IMR-90 (cell line): ENCODE data around the gene HBEGF. TPM values are rescaled to one million over a fixed set of nuclear protein-coding genes. Genes with fewer than 3 reads are reported as not detected.

Source experiments
- ATAC-seq: fragments of 200-7000 bp; cut with Tn5 transposase; 2 replicates; pipeline ENCODE4 v1.9.1; 2020; ENCODE audit warnings: low read depth, mild to moderate bottlenecking, moderate library complexity
- BruUV-seq: library from RNA; stranded (reverse); fragments of 400-500 nt; replicated peaks from 2 replicates; lab custom pipeline; 2021; lab: Mats Ljungman, UMichigan
- CTCF ChIA-PET: fragments of 300-600 bp; formaldehyde crosslinking; extraction: SDS; loops from one replicate; lab custom pipeline; 2021; ENCODE audit warnings: antibody characterized with exemption; lab: Yijun Ruan, JAX
- POLR2A ChIA-PET: fragments of 300-600 bp; sonication (Branson Sonifier 250); formaldehyde crosslinking; loops from one replicate; lab custom pipeline; 2022; ENCODE audit warnings: antibody characterized with exemption; ENCODE audit not compliant: unreplicated experiment; lab: Charles Lee
- DNase-seq: peaks from one replicate; pipeline ENCODE4 v3.0.0; 2013
- H2AFZ ChIP-seq: replicated peaks from 2 replicates; pipeline ENCODE3; 2013; ENCODE audit warnings: low read length, mild to moderate bottlenecking; ENCODE audit not compliant: poor library complexity
- H2AK5ac ChIP-seq: 2 replicates; pipeline ENCODE4 v1.6.1; 2013; ENCODE audit warnings: low read depth, low read length, inconsistent platforms
- H2AK9ac ChIP-seq: replicated peaks from 2 replicates; pipeline ENCODE3; 2013; ENCODE audit warnings: mild to moderate bottlenecking, low read depth, low read length, moderate library complexity; ENCODE audit not compliant: poor library complexity
- H2BK120ac ChIP-seq: 2 replicates; pipeline ENCODE4 v1.6.1; 2013; ENCODE audit warnings: low read depth, low read length, inconsistent platforms
- H2BK15ac ChIP-seq: 3 replicates; pipeline ENCODE4 v1.6.1; 2013; ENCODE audit warnings: low read depth, low read length, inconsistent platforms
- H2BK20ac ChIP-seq: 2 replicates; pipeline ENCODE4 v1.6.1; 2013; ENCODE audit warnings: low read depth, mild to moderate bottlenecking, inconsistent platforms, low read length, moderate library complexity
- H2BK5ac ChIP-seq: 2 replicates; pipeline ENCODE4 v1.6.1; 2013; ENCODE audit warnings: mild to moderate bottlenecking, low read depth, low read length, inconsistent platforms; ENCODE audit not compliant: poor library complexity, severe bottlenecking
- H3K14ac ChIP-seq: replicated peaks from 2 replicates; pipeline ENCODE4 v1.6.1; 2013; ENCODE audit warnings: low read depth, low read length, inconsistent platforms
- H3K18ac ChIP-seq: 2 replicates; pipeline ENCODE4 v1.6.1; 2013; ENCODE audit warnings: low read depth, low read length, control low read depth
- H3K23ac ChIP-seq: 2 replicates; pipeline ENCODE4 v1.6.1; 2013; ENCODE audit warnings: low read depth, low read length, inconsistent platforms
- H3K27ac ChIP-seq: 2 replicates; pipeline ENCODE4 v1.5.1; 2013; ENCODE audit warnings: mild to moderate bottlenecking, control low read depth, low read length; ENCODE audit not compliant: insufficient read depth
- H3K27me3 ChIP-seq: 2 replicates; pipeline ENCODE4 v1.6.1; 2013; ENCODE audit warnings: low read length; ENCODE audit not compliant: control insufficient read depth, insufficient read depth
- H3K36me3 ChIP-seq: 2 replicates; pipeline ENCODE4 v1.6.1; 2013; ENCODE audit warnings: low read length, mixed read lengths; ENCODE audit not compliant: control insufficient read depth, insufficient read depth
- H3K4ac ChIP-seq: 2 replicates; pipeline ENCODE4 v1.6.1; 2013; ENCODE audit warnings: low read depth, low read length, inconsistent platforms
- H3K4me1 ChIP-seq: 2 replicates; pipeline ENCODE4 v1.6.1; 2013; ENCODE audit warnings: low read length, mixed read lengths; ENCODE audit not compliant: control insufficient read depth, insufficient read depth
- H3K4me2 ChIP-seq: 2 replicates; pipeline ENCODE4 v1.6.1; 2013; ENCODE audit warnings: low read depth, mild to moderate bottlenecking, control low read depth, low read length, moderate library complexity
- H3K4me3 ChIP-seq: 2 replicates; pipeline ENCODE4 v1.5.1; 2013; ENCODE audit warnings: low read depth, mild to moderate bottlenecking, control low read depth, low read length, moderate library complexity; ENCODE audit not compliant: insufficient read depth
- H3K56ac ChIP-seq: 2 replicates; pipeline ENCODE4 v1.6.1; 2013; ENCODE audit warnings: low read length, inconsistent platforms; ENCODE audit not compliant: insufficient read depth; ENCODE audit errors: extremely low read depth
- H3K79me1 ChIP-seq, 2 experiments: 2 replicates each; pipeline ENCODE4 v1.6.1; 2013; ENCODE audit warnings: low read length in 2 of 2, inconsistent platforms in 1 of 2, low read depth in 1 of 2
- H3K9ac ChIP-seq: 2 replicates; pipeline ENCODE4 v1.6.1; 2013; ENCODE audit warnings: low read depth, low read length, control low read depth
- H3K9me1 ChIP-seq: 2 replicates; pipeline ENCODE4 v1.6.1; 2013; ENCODE audit warnings: low read length, inconsistent platforms; ENCODE audit not compliant: insufficient read depth
- H3K9me3 ChIP-seq: 2 replicates; pipeline ENCODE4 v1.6.1; 2013; ENCODE audit warnings: low read length; ENCODE audit not compliant: control insufficient read depth, insufficient read depth
- H4K20me1 ChIP-seq: 2 replicates; pipeline ENCODE4 v1.6.1; 2013; ENCODE audit warnings: low read length, inconsistent platforms; ENCODE audit not compliant: insufficient read depth
- H4K5ac ChIP-seq: 2 replicates; pipeline ENCODE4 v1.6.1; 2013; ENCODE audit warnings: mild to moderate bottlenecking, low read depth, low read length, control low read depth
- H4K8ac ChIP-seq, 2 experiments: 2 replicates each; pipeline ENCODE4 v1.6.1; 2013; ENCODE audit warnings: low read depth in 2 of 2, low read length in 2 of 2, control low read depth in 1 of 2, inconsistent platforms in 1 of 2
- H4K91ac ChIP-seq: 2 replicates; pipeline ENCODE4 v1.6.1; 2013; ENCODE audit warnings: low read depth, low read length, inconsistent platforms; ENCODE audit not compliant: insufficient read depth
- BHLHE40 ChIP-seq: fragments of 150-350 bp; IDR thresholded peaks from 2 replicates; pipeline ENCODE4 v1.6.1; 2016; ENCODE audit warnings: mild to moderate bottlenecking, low read depth, low read length
- CEBPB ChIP-seq: IDR thresholded peaks from 2 replicates; pipeline ENCODE4 v1.6.1; 2012; ENCODE audit warnings: low read depth, low read length, improper control_type of control experiment
- CHD1 ChIP-seq: IDR thresholded peaks from 2 replicates; pipeline ENCODE4 v1.6.1; 2012; ENCODE audit warnings: low read depth, low read length, improper control_type of control experiment
- CTCF ChIP-seq: conservative IDR thresholded peaks from 2 replicates; pipeline ENCODE4 v1.5.1; 2012; ENCODE audit warnings: mild to moderate bottlenecking, low read depth, low read length, improper control_type of control experiment
- FOS ChIP-seq: fragments of 150-350 bp; IDR thresholded peaks from 2 replicates; pipeline ENCODE4 v1.6.1; 2016; ENCODE audit warnings: low read depth, low read length
- MAFK ChIP-seq: IDR thresholded peaks from 2 replicates; pipeline ENCODE4 v1.6.1; 2012; ENCODE audit warnings: low read depth, low read length, improper control_type of control experiment
- MAZ ChIP-seq: IDR thresholded peaks from 2 replicates; pipeline ENCODE4 v1.6.1; 2012; ENCODE audit warnings: low read depth, mild to moderate bottlenecking, low read length, improper control_type of control experiment, moderate library complexity, borderline replicate concordance
- MXI1 ChIP-seq: IDR thresholded peaks from 2 replicates; pipeline ENCODE4 v1.6.1; 2012; ENCODE audit warnings: low read depth, mild to moderate bottlenecking, low read length, moderate library complexity, borderline replicate concordance
- NFE2L2 ChIP-seq: fragments of 150-350 bp; IDR thresholded peaks from 2 replicates; pipeline ENCODE4 v1.6.1; 2016; ENCODE audit warnings: low read depth, mild to moderate bottlenecking, low read length
- POLR2A ChIP-seq: IDR thresholded peaks from 2 replicates; pipeline ENCODE4 v1.6.1; 2012; ENCODE audit warnings: mild to moderate bottlenecking, low read depth, low read length
- RAD21 ChIP-seq: IDR thresholded peaks from 2 replicates; pipeline ENCODE4 v1.6.1; 2012; ENCODE audit warnings: low read length, improper control_type of control experiment
- RCOR1 ChIP-seq: IDR thresholded peaks from 2 replicates; pipeline ENCODE4 v1.6.1; 2012; ENCODE audit warnings: mild to moderate bottlenecking, low read length, improper control_type of control experiment; ENCODE audit not compliant: insufficient replicate concordance
- RFX5 ChIP-seq: IDR thresholded peaks from 2 replicates; pipeline ENCODE4 v1.8.0; 2012; ENCODE audit warnings: low read depth, mild to moderate bottlenecking, low read length, moderate library complexity
- SMC3 ChIP-seq: fragments of 150-350 bp; IDR thresholded peaks from 2 replicates; pipeline ENCODE4 v1.6.1; 2016; ENCODE audit warnings: low read depth, mild to moderate bottlenecking, antibody characterized with exemption, low read length, moderate library complexity
- USF2 ChIP-seq: fragments of 150-350 bp; IDR thresholded peaks from 2 replicates; pipeline ENCODE4 v1.6.1; 2017; ENCODE audit warnings: mild to moderate bottlenecking, antibody characterized with exemption, low read length, low read depth
- WGBS, 2 experiments: methylation state at CpG; one replicate each; pipeline versions ENCODE4 v1.1.5 to v1.1.7; 2013; ENCODE audit warnings: missing lambda C conversion rate in 2 of 2; ENCODE audit not compliant: insufficient read length in 1 of 2; ENCODE audit errors: extremely low coverage in 2 of 2; 5-methylcytosine and 5-hydroxymethylcytosine counted together
- dilution Hi-C: fragments of 300-500 bp; cut with HindIII; formaldehyde crosslinking; loops from one replicate; pipeline ENCODE4 v1.14.3; 2018; ENCODE audit warnings: low sequenced_read_pairs; ENCODE audit not compliant: unreplicated experiment
- in situ Hi-C: fragments of 300-500 bp; cut with MboI; formaldehyde crosslinking; loops from 3 replicates; pipeline ENCODE4 v1.14.3; 2019; ENCODE audit warnings: low sequenced_read_pairs, inconsistent platforms, mixed read lengths
- intact Hi-C: fragments of 100-400 bp; cut with micrococcal nuclease; formaldehyde crosslinking; loops from 2 replicates; pipeline ENCODE4 v1.10.0; 2022
- polyA plus RNA-seq, 3 experiments: library from polyadenylated mRNA; depleted of rRNA; stranded (reverse); fragments of >200 nt; gene quantifications; 2 replicates each; pipeline ENCODE4 v1.2.3, GENCODE V29; 2012; ENCODE audit warnings: low replicate concordance in 1 of 3
- total RNA-seq: library from RNA; depleted of rRNA; stranded (reverse); fragments of >200 nt; gene quantifications from 2 replicates; pipeline ENCODE4 v1.2.3, GENCODE V29; 2012
- TF ChIP-seq, protein P1 (sequence below): fragments of 150-350 bp; IDR thresholded peaks from 2 replicates; pipeline ENCODE4 v1.6.1; 2016; ENCODE audit warnings: low read depth, mild to moderate bottlenecking, low read length, moderate library complexity, borderline replicate concordance

The HBEGF gene
- total and polyA plus RNA-seq, 2 of the 4 experiments (the other 2 are of a cell fraction) = 18.8 to 36.1 TPM

DNA sequence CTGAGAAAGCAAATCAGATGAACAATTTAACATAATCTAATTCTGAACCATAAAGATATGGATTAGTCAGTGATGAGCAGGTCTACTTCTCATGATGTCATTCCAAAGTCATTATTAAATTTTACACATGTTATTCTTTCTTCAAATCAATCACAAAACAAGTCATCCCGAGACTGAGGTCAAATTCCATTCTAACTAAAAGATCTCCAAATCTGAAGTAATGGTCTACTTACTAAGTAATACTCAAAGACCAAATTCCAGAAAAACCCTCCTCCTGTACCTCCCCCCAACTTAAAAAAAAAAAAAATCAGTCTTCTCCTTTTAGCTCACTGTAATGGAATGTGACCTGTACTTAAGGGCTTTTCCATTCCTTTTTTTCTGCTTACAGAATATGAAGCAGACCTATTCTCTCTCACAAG, 48.2 kb downstream of the HBEGF start:
- WGBS, 2 experiments = no CpG with 5 or more reads among the region's 1 CpG
- H2BK20ac ChIP-seq = no peak overlapping the region
- H3K14ac ChIP-seq = no peak overlapping the region
- H3K56ac ChIP-seq = no peak overlapping the region
- peaks cover 2% of the 10 kb centered on the region; the same call in 1 of the 2 replicates for H3K36me3 ChIP-seq
- H3K9me1 ChIP-seq = peaks cover 5% of the 10 kb centered on the region
- H3K27me3 ChIP-seq = no peaks in the 10 kb centered on the region
- ChIA-PET CTCF (interaction anchor here (0.8 kb wide), 1 partner anchor 48 kb away, joined by 5 read pairs; the partner anchor contains the start of gene HBEGF), POLR2A (no interaction called here)
- H4K91ac ChIP-seq = no peak overlapping the region
- dilution Hi-C loops = no loop called here
- H4K20me1 ChIP-seq = peaks cover 3% of the 10 kb centered on the region; the same call in 1 of the 2 replicates
- no peak overlapping the region for H3K18ac ChIP-seq
- peaks cover 7% of the 10 kb centered on the region for H3K4me1 ChIP-seq
- no peak overlapping the region for H3K23ac ChIP-seq
- no peak overlapping the region for H3K4me2 ChIP-seq
- no peak overlapping the region for H2AFZ ChIP-seq
- intact Hi-C loops = loop anchor here (5.0 kb wide), 1 partner anchor 49 kb away; the partner anchor contains the start of gene HBEGF
- no peak overlapping the region for H2AK5ac ChIP-seq
- no peak overlapping the region for H2BK5ac ChIP-seq
- no peak overlapping the region for H2BK15ac ChIP-seq
- no peak overlapping the region for H2AK9ac ChIP-seq
- no peak overlapping the region for H4K5ac ChIP-seq
- BruUV-seq = no TSS peak
- H3K4ac ChIP-seq = no peak overlapping the region
- DNase-seq (peak; percentile 88), ATAC-seq (peak; percentile 10)
- H3K9ac ChIP-seq = no peak overlapping the region
- H2BK120ac ChIP-seq = no peak overlapping the region
- in situ Hi-C loops = no loop called here
- peaks cover 4 to 44% of the 10 kb centered on the region in 2 experiments for H3K79me1 ChIP-seq
- H3K9me3 ChIP-seq = no peaks in the 10 kb centered on the region
- H3K27ac ChIP-seq = no peak overlapping the region
- no peak overlapping the region for H3K4me3 ChIP-seq
- H4K8ac ChIP-seq = no peak overlapping the region
- no peak for TF ChIP-seq CEBPB
- TF ChIP-seq MXI1 = no peak
- no peak for TF ChIP-seq FOS
- TF ChIP-seq MAZ = no peak
- TF ChIP-seq RFX5 = no peak
- no peak for TF ChIP-seq RAD21
- no peak for TF ChIP-seq NFE2L2
- TF ChIP-seq BHLHE40 = no peak
- no peak for TF ChIP-seq POLR2A
- TF ChIP-seq RCOR1 = no peak
- TF ChIP-seq, protein P1, sequence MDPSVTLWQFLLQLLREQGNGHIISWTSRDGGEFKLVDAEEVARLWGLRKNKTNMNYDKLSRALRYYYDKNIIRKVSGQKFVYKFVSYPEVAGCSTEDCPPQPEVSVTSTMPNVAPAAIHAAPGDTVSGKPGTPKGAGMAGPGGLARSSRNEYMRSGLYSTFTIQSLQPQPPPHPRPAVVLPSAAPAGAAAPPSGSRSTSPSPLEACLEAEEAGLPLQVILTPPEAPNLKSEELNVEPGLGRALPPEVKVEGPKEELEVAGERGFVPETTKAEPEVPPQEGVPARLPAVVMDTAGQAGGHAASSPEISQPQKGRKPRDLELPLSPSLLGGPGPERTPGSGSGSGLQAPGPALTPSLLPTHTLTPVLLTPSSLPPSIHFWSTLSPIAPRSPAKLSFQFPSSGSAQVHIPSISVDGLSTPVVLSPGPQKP = no peak
- no peak for TF ChIP-seq CHD1
- no peak for TF ChIP-seq CTCF
- no peak for TF ChIP-seq SMC3
- TF ChIP-seq MAFK = no peak
- TF ChIP-seq USF2 = no peak
